Upper lobe of right lung (tissue), 1 donor: ENCODE results near the gene GJD4. TPM values are rescaled to one million over a fixed set of nuclear protein-coding genes. Genes with fewer than 3 reads are reported as not detected.

Source experiments
- ATAC-seq: fragments of 200-7000 bp; cut with Tn5 transposase; one replicate; pipeline ENCODE4 v1.9.1; 2020; ENCODE audit warnings: mild to moderate bottlenecking, moderate library complexity
- DNase-seq: peaks from one replicate; pipeline ENCODE4 v3.0.0-alpha.2; 2020
- H3K27ac ChIP-seq: fragments of 200-600 bp; one replicate; pipeline ENCODE4 v1.8.0; 2022
- H3K27me3 ChIP-seq: fragments of 200-600 bp; one replicate; pipeline ENCODE4 v1.8.0; 2022; ENCODE audit warnings: mild to moderate bottlenecking
- H3K36me3 ChIP-seq: fragments of 200-600 bp; one replicate; pipeline ENCODE4 v1.8.0; 2022
- H3K4me1 ChIP-seq: fragments of 200-600 bp; one replicate; pipeline ENCODE4 v1.8.0; 2022
- H3K4me3 ChIP-seq: fragments of 200-600 bp; one replicate; pipeline ENCODE4 v1.8.0; 2022; ENCODE audit warnings: mild to moderate bottlenecking
- H3K9me3 ChIP-seq: fragments of 200-600 bp; one replicate; pipeline ENCODE4 v1.8.0; 2022
- CTCF ChIP-seq: fragments of 200-600 bp; IDR thresholded peaks from one replicate; pipeline ENCODE4 v1.8.0; 2022; ENCODE audit warnings: antibody characterized with exemption
- intact Hi-C: fragments of 100-400 bp; cut with DNase I; formaldehyde crosslinking; loops from one replicate; pipeline ENCODE4 v1.11.0; 2022
- total RNA-seq: library from RNA; stranded (reverse); fragmentation: NEBNext Ultra II Directional; extraction: Animal tissue kit (Norgen Biotek cat#: 25700); gene quantifications from one replicate; pipeline ENCODE4 v1.2.1, GENCODE V29; 2021
- donor health status: DM: no; HTN: yes; CAD: no; lungs with severe emphysema.

Gene GJD4
- total RNA-seq, 1 donor from 2014 or later = not detected

DNA sequence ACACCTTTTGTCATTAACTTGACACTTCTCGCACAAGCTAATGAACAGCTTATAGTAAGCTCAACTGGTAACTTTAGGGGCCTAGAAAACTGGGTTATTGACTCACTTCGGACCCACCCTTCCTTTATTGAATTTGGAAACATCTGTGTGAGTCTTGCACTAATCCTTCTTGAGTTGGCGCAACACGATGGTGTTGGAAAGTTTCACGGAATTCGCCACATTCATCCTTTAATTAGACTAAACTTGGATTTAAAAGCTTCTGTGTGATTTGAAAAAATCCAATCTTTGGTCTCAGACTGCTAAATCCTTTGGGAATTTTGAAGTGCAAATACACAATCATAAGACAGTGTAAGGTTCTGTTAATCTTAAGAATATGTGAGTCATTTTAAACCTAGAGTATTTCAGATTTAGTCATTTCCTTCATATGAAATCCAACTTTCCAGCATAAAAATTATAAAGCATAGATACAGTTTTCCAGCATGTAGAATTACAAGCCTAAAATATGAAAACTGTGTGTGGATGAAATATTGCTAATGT lies 21.9 kb downstream of the GJD4 start:
- intact Hi-C loops = no loop called here
- TF ChIP-seq CTCF = no peak

DNA sequence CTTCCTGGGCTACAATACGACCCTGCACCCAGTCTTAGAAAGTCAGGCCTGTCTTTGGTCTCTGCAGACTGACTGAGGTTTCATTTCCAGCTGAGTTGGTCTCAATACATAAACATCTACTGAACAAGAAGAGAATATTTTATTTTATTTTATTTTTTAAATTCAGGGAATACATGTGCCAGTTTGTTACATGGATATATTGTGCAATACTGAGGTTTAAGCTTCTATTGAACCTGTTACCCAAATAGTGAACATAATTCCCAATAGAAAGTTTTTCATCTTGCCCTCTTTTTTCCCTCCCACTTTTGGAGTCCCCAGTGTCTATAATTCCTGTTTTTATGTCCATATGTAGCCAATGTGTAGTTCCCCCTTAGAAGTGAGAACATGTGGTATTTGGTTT lies 26.3 kb downstream of the GJD4 start:
- Histone ChIP-seq H3K4me3 (no peak overlapping the region), H3K36me3 (no peaks in the 10 kb centered on the region), H3K27ac (no peak overlapping the region), H3K4me1 (no peaks in the 10 kb centered on the region), H3K9me3 (no peaks in the 10 kb centered on the region), H3K27me3 (no peaks in the 10 kb centered on the region)
- DNase-seq (no peak), ATAC-seq (no peak)
- no peak for TF ChIP-seq CTCF
- intact Hi-C loops = no loop called here

More for the DNA sequence above, 21.9 kb downstream of the GJD4 start:
- Histone ChIP-seq H3K27ac (no peak overlapping the region), H3K4me1 (no peaks in the 10 kb centered on the region), H3K27me3 (peaks cover 4% of the 10 kb centered on the region), H3K4me3 (no peak overlapping the region), H3K36me3 (no peaks in the 10 kb centered on the region), H3K9me3 (no peaks in the 10 kb centered on the region)
- DNase-seq = no peak
- ATAC-seq = no peak

GRCh38 chr10:35632027-35632426 lies 26.9 kb downstream of the GJD4 start:
- ATAC-seq (no peak), DNase-seq (no peak)
- no peaks in the 10 kb centered on the region for H3K27me3 ChIP-seq
- no peak overlapping the region for H3K27ac ChIP-seq
- no peaks in the 10 kb centered on the region for H3K4me1 ChIP-seq
- intact Hi-C loops = no loop called here
- no peak overlapping the region for H3K4me3 ChIP-seq
- no peaks in the 10 kb centered on the region for H3K9me3 ChIP-seq
- no peaks in the 10 kb centered on the region for H3K36me3 ChIP-seq
- no peak for TF ChIP-seq CTCF

- H3K4me3 ChIP-seq = no peak overlapping the region
- no peak overlapping the region for H3K27ac ChIP-seq
- intact Hi-C loops = no loop called here
- ATAC-seq = peak; percentile 63
- no peak for TF ChIP-seq CTCF
- H3K9me3 ChIP-seq = no peaks in the 10 kb centered on the region
- H3K4me1 ChIP-seq = no peaks in the 10 kb centered on the region
- no peaks in the 10 kb centered on the region for H3K27me3 ChIP-seq
- DNase-seq = no peak
- H3K36me3 ChIP-seq = no peaks in the 10 kb centered on the region
Measured at GRCh38 chr10:35633006-35633980, 28.2 kb downstream of the GJD4 start.

DNA sequence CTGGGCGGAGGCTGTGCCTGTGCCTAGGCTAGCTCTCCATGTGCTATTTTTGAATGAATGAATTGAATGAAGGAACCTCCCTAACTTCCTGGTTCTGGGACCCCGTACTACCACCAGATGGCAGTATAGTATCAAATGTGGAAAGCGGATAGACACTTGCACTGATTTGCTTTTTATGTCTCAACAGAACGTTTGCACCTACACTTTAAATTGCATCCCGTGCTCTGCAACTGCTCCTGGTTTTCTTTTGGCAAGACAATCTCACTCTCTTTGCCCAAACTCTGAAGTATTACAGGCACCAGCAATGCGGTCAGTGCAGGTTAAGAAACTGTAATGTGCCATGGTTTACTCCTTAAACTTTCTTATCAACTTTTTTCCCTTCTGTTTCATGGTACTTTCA lies 30.4 kb downstream of the GJD4 start:
- H3K9me3 ChIP-seq = no peaks in the 10 kb centered on the region
- TF ChIP-seq CTCF = peak; percentile 93
- ATAC-seq (peak; percentile 82), DNase-seq (no peak)
- no peak overlapping the region for H3K4me3 ChIP-seq
- no peak overlapping the region for H3K27ac ChIP-seq
- no peaks in the 10 kb centered on the region for H3K36me3 ChIP-seq
- intact Hi-C loops = no loop called here
- peaks cover 4% of the 10 kb centered on the region for H3K4me1 ChIP-seq
- H3K27me3 ChIP-seq = peaks cover 7% of the 10 kb centered on the region
